Esophagus squamous epithelium (tissue), 5 donors: ENCODE measurements around the gene GZMM. TPM values are rescaled to one million over a fixed set of nuclear protein-coding genes. Genes with fewer than 3 reads are reported as not detected.

ENCODE experiments used
- DNase-seq: peaks from one replicate; lab custom pipeline; 2025; lab: John Stamatoyannopoulos, UW
- H3K27ac ChIP-seq, 4 donors: fragments of 200-600 bp; sonication (generic); one replicate each; pipeline ENCODE4 v1.5.1; 2016 to 2019; ENCODE audit warnings: mild to moderate bottlenecking in 1 of 4
- H3K27me3 ChIP-seq, 4 donors: fragments of 200-600 bp; sonication (generic); 1 replicate in 3 of 4; 2 replicates in 1 of 4; pipeline versions ENCODE4 v1.5.1 to v1.6.0; 2017 to 2021; ENCODE audit warnings: antibody characterized with exemption in 1 of 4
- H3K36me3 ChIP-seq, 3 donors: fragments of 200-600 bp; sonication (generic); one replicate each; pipeline ENCODE4 v1.5.1; 2016 to 2019
- H3K4me1 ChIP-seq, 3 donors: fragments of 200-600 bp; sonication (generic); one replicate each; pipeline ENCODE4 v1.5.1; 2017 to 2019
- H3K4me3 ChIP-seq, 4 donors: fragments of 200-600 bp; sonication (generic); 1 replicate in 3 of 4; 2 replicates in 1 of 4; pipeline ENCODE4 v1.5.1; 2016 to 2019; ENCODE audit warnings: mild to moderate bottlenecking in 2 of 4, moderate library complexity in 1 of 4
- H3K9me3 ChIP-seq, 3 donors: fragments of 200-600 bp; sonication (generic); one replicate each; pipeline ENCODE4 v1.5.1; 2016 to 2019
- CTCF ChIP-seq, 6 experiments: fragments of 450-650 bp in 4 of 6; fragments of 200-600 bp in 2 of 6; sonication (generic) in 2 of 6; IDR thresholded peaks; one replicate each; pipeline ENCODE4 v1.5.1; 2016 to 2019; ENCODE audit warnings: antibody characterized with exemption in 6 of 6, mild to moderate bottlenecking in 4 of 6, moderate library complexity in 4 of 6
- POLR2A ChIP-seq, 4 donors: fragments of 450-650 bp; IDR thresholded peaks; one replicate each; pipeline ENCODE4 v1.6.1; 2017; ENCODE audit warnings: antibody characterized with exemption in 4 of 4, mild to moderate bottlenecking in 4 of 4, moderate library complexity in 3 of 4
- WGBS, 2 donors: methylation state at CpG; one replicate each; pipeline ENCODE4 v1.1.5; 2018; 5-methylcytosine and 5-hydroxymethylcytosine counted together
- intact Hi-C: fragments of 100-400 bp; cut with DNase I; formaldehyde crosslinking; loops from one replicate; pipeline ENCODE4 v1.15.0; 2022
- total RNA-seq, 4 donors: library from RNA; depleted of rRNA; stranded (reverse); fragments of >200 nt; gene quantifications; one replicate each; pipeline ENCODE4 v1.1.0, GENCODE V29; 2016
- donor health status: DM: yes; HTN: yes; CAD: no.

GZMM gene
- total RNA-seq, 4 donors from 2014 or later, result 0.48 to 0.95 (median 0.57) TPM; not detected in 1

GRCh38 chr19:547836-548720 is 4.2 kb downstream of the GZMM start:
- H3K36me3 ChIP-seq, result peaks cover 0 to 3% (median 0%) of the 10 kb centered on the region in 3 donors
- TF ChIP-seq CTCF (IDR thresholded peaks at IDR 0.05), result no peak
- TF ChIP-seq POLR2A (IDR thresholded peaks at IDR 0.05), result no peak
- DNase-seq, result no peak
- no peak overlapping the region for H3K27ac ChIP-seq
- no peaks in the 10 kb centered on the region for H3K9me3 ChIP-seq
- 79% methylated on average over 7 to 17 of the region's 26 CpGs for WGBS, 2 donors
- peaks cover 0 to 10% (median 0%) of the 10 kb centered on the region in 3 donors for H3K4me1 ChIP-seq
- intact Hi-C loops, result no loop called here
- H3K27me3 ChIP-seq, result peaks cover 0 to 40% (median 0%) of the 10 kb centered on the region in 4 donors
- no peak overlapping the region for H3K4me3 ChIP-seq

DNA sequence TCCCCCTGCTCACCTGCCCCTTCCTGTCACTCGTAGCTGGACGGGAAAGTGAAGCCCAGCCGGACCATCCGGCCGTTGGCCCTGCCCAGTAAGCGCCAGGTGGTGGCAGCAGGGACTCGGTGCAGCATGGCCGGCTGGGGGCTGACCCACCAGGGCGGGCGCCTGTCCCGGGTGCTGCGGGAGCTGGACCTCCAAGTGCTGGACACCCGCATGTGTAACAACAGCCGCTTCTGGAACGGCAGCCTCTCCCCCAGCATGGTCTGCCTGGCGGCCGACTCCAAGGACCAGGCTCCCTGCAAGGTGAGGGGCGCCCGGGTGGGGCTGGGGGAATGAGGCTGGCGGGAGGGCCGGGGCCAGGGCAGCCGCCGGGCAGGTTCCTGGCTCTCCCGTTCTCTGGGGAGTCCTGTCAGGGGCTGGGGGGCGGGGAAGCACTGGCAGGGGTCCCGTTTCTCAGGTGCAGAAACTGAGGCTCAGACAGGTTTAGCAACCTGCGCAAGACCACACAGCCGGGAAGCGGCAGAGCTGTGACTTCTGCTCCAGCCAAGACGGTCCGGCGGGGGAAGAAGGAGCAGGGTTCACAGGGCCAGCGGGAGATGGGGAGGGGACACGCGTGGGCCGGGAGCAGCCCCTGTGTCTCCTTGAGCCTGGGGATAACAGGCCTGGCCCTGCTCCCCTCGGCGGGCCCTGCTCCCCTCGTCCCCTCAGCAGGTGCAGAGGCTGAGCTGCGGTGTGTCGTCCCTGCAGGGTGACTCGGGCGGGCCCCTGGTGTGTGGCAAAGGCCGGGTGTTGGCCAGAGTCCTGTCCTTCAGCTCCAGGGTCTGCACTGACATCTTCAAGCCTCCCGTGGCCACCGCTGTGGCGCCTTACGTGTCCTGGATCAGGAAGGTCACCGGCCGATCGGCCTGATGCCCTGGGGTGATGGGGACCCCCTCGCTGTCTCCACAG is 5.3 kb downstream of the GZMM start:
- TF ChIP-seq CTCF (IDR thresholded peaks at IDR 0.05) (no peak), POLR2A (IDR thresholded peaks at IDR 0.05) (no peak)
- H3K9me3 ChIP-seq, result no peaks in the 10 kb centered on the region
- no peaks in the 10 kb centered on the region for H3K36me3 ChIP-seq
- intact Hi-C loops, result no loop called here
- DNase-seq, result no peak
- peaks cover 0 to 40% (median 0%) of the 10 kb centered on the region in 4 donors for H3K27me3 ChIP-seq
- H3K27ac ChIP-seq, result no peak overlapping the region
- H3K4me1 ChIP-seq, result peaks cover 0 to 6% (median 0%) of the 10 kb centered on the region in 3 donors
- H3K4me3 ChIP-seq, result no peak overlapping the region
- 52 to 88% methylated on average over 5 to 12 of the region's 52 CpGs for WGBS, 2 donors

GRCh38 chr19:554817-555216 is 11.0 kb downstream of the GZMM start:
- Histone ChIP-seq H3K36me3 (no peaks in the 10 kb centered on the region), H3K9me3 (no peaks in the 10 kb centered on the region), H3K27ac (no peak overlapping the region), H3K4me1 (peaks cover 0 to 24% (median 4%) of the 10 kb centered on the region in 3 donors), H3K4me3 (no peak overlapping the region), H3K27me3 (peaks cover 0 to 21% (median 0%) of the 10 kb centered on the region in 4 donors)
- TF ChIP-seq POLR2A (IDR thresholded peaks at IDR 0.05) (no peak), CTCF (IDR thresholded peaks at IDR 0.05) (no peak)
- WGBS, 2 donors, result 69 to 75% methylated on average over 13 to 18 of the region's 20 CpGs
- intact Hi-C loops, result no loop called here
- no peak for DNase-seq

GRCh38 chr19:555474-555808 is 11.6 kb downstream of the GZMM start:
- Histone ChIP-seq H3K27ac (no peak overlapping the region), H3K36me3 (no peaks in the 10 kb centered on the region), H3K9me3 (no peaks in the 10 kb centered on the region), H3K4me1 (peaks cover 0 to 24% (median 4%) of the 10 kb centered on the region in 3 donors), H3K4me3 (no peak overlapping the region), H3K27me3 (peaks cover 0 to 19% (median 0%) of the 10 kb centered on the region in 4 donors)
- no peak for TF ChIP-seq POLR2A (IDR thresholded peaks at IDR 0.05)
- no peak for TF ChIP-seq CTCF (IDR thresholded peaks at IDR 0.05)
- intact Hi-C loops, result no loop called here
- no peak for DNase-seq
- 88 to 90% methylated on average over 6 to 11 of the region's 14 CpGs for WGBS, 2 donors
